ENCODE measurements around the gene ARVCF.
A peak's percentile ranks its signal among the peaks of the same experiment; 100 is the strongest.

Gene ARVCF

DNA sequence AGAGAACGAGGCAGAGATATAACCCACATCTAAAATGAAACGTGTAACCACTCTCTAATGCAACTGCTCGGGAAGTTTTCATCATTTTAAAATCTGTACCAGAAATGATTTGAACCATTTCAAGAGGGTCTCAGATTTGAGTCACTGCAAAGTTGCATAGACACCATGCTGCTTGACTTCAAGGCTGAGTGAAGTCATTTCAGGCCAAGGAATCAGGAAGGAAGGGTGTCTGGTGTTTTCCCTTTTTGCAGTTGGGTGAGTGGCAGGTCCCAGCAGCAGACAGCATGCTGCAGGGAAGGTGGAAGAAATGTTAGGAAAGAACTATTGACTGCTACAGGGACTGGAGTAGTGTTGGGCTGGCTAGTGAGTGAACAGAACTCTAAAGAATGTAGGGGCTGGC is 20.8 kb upstream of the ARVCF start:
- H3K36me3 ChIP-seq (ENCODE audit: control insufficient read depth, low read length): peaks cover 29% of the 10 kb centered on the region
- H3K9me3 ChIP-seq (ENCODE audit: control insufficient read depth, insufficient read depth, low read length): peaks cover 8% of the 10 kb centered on the region; the same call in 1 of the 2 replicates
- TF ChIP-seq EZH2phosphoT487 (IDR thresholded peaks at IDR 0.05; ENCODE audit: borderline replicate concordance, low read length): no peak
- TF ChIP-seq, protein P1, sequence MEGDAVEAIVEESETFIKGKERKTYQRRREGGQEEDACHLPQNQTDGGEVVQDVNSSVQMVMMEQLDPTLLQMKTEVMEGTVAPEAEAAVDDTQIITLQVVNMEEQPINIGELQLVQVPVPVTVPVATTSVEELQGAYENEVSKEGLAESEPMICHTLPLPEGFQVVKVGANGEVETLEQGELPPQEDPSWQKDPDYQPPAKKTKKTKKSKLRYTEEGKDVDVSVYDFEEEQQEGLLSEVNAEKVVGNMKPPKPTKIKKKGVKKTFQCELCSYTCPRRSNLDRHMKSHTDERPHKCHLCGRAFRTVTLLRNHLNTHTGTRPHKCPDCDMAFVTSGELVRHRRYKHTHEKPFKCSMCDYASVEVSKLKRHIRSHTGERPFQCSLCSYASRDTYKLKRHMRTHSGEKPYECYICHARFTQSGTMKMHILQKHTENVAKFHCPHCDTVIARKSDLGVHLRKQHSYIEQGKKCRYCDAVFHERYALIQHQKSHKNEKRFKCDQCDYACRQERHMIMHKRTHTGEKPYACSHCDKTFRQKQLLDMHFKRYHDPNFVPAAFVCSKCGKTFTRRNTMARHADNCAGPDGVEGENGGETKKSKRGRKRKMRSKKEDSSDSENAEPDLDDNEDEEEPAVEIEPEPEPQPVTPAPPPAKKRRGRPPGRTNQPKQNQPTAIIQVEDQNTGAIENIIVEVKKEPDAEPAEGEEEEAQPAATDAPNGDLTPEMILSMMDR (IDR thresholded peaks at IDR 0.05; ENCODE audit: low read depth, low read length, poor library complexity, severe bottlenecking): no peak
- H3K27me3 ChIP-seq (ENCODE audit: control insufficient read depth, low read length): no peaks in the 10 kb centered on the region
- H3K27ac ChIP-seq (ENCODE audit: low read depth, low read length): 0 out of 2 replicates have a peak overlapping the region, but pooled peaks have one; percentile 9
- H3K4me2 ChIP-seq (ENCODE audit: low read length): peak overlapping the region; percentile 38
- no peaks in the 10 kb centered on the region for H3K9me2 ChIP-seq (replicated peaks; ENCODE audit: control insufficient read depth, low read length)
- no peaks in the 10 kb centered on the region for H4K20me1 ChIP-seq (ENCODE audit: control insufficient read depth, insufficient read depth, low read depth, low read length)
- peaks cover 8% of the 10 kb centered on the region; the same call in 1 of the 2 replicates for H3F3A ChIP-seq (ENCODE audit: control insufficient read depth, insufficient read depth)
- H3K79me2 ChIP-seq (ENCODE audit: control insufficient read depth, low read length): peaks cover 31% of the 10 kb centered on the region
- no peak overlapping the region for H3K4me3 ChIP-seq (ENCODE audit: low read length)
- H3K4me1 ChIP-seq (ENCODE audit: control insufficient read depth, low read length): peaks cover 60% of the 10 kb centered on the region

DNA sequence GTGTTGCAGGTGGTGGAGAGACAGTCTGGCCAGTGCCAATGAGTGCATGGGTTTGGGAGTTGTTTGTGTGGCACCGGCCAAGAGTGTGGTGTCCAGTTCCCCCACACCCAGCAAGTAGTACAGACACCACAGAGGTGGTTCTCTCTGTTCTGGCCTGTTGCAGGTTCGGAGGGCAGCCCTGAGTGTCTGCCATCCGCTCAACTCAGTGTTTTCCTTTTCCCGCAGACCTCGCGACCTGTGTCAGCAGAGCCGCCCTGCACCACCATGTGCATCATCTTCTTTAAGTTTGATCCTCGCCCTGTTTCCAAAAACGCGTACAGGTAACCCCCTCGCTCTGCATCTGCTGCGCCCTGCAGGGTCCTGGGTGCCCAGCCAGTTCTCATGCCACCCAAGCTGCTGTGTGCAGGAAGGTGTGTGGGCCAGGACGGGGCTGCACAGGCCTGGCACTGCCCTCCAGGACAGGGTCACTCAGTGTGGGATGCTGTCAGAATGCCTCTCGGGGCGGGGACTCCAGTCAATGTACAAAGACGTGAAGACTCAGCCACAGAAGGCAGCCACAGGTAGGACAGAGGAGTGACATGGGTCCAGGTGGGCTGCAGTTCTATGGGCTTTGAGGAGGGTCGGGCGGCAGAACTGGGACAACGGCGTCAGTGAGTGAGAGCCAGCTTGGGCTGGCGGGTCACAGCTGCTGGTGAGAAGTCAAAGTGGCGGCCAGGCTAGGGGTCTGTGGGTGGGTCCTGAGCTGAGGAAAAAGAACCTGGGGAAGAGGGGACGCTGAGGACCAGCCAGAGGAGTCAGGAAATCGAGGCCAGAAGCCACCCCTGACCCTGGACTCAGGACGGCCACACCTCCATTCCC is 20.1 kb upstream of the ARVCF start:
- Histone ChIP-seq H3K4me1 (ENCODE audit: control insufficient read depth, low read length) (peaks cover 67% of the 10 kb centered on the region), H3K9me3 (ENCODE audit: control insufficient read depth, insufficient read depth, low read length) (peaks cover 8% of the 10 kb centered on the region; the same call in 1 of the 2 replicates), H3K4me2 (ENCODE audit: low read length) (peak overlapping the region; percentile 65), H3K27me3 (ENCODE audit: control insufficient read depth, low read length) (no peaks in the 10 kb centered on the region), H4K20me1 (ENCODE audit: control insufficient read depth, insufficient read depth, low read depth, low read length) (no peaks in the 10 kb centered on the region), H3K27ac (ENCODE audit: low read depth, low read length) (peak overlapping the region; percentile 92; the same call in 1 of the 2 replicates), H3K36me3 (ENCODE audit: control insufficient read depth, low read length) (peaks cover 30% of the 10 kb centered on the region), H3F3A (ENCODE audit: control insufficient read depth, insufficient read depth) (peaks cover 8% of the 10 kb centered on the region; the same call in 1 of the 2 replicates), H3K79me2 (ENCODE audit: control insufficient read depth, low read length) (peaks cover 37% of the 10 kb centered on the region), H3K4me3 (ENCODE audit: low read length) (peak overlapping the region; percentile 48), H3K9me2 (replicated peaks; ENCODE audit: control insufficient read depth, low read length) (no peaks in the 10 kb centered on the region)
- TF ChIP-seq, protein P1 (IDR thresholded peaks at IDR 0.05; ENCODE audit: low read depth, low read length, poor library complexity, severe bottlenecking): no peak
- no peak for TF ChIP-seq EZH2phosphoT487 (IDR thresholded peaks at IDR 0.05; ENCODE audit: borderline replicate concordance, low read length)

DNA sequence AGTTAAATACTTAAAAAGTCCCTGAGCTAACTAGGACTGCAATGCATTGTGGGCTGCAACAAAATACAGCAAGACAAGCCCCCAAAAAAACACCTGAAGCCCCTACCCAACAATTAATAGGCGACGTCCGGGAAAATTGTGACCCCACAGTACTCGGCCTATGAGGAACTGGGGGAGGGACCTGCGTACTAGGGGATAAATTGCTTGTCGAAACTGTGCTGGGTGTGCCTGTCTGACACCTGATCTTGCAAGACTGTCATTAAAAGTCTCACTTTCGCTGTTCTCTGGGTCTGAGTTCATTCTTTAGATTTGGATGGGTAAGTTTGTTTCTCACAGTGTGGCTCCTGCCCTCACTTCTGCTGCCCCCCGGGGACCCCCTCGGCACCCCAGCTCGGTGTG is 19.5 kb upstream of the ARVCF start:
- H3K27ac ChIP-seq (ENCODE audit: low read depth, low read length): peak overlapping the region; percentile 92
- peaks cover 30% of the 10 kb centered on the region for H3K36me3 ChIP-seq (ENCODE audit: control insufficient read depth, low read length)
- H3K4me2 ChIP-seq (ENCODE audit: low read length): peak overlapping the region; percentile 65
- H3K79me2 ChIP-seq (ENCODE audit: control insufficient read depth, low read length): peaks cover 43% of the 10 kb centered on the region
- no peaks in the 10 kb centered on the region for H4K20me1 ChIP-seq (ENCODE audit: control insufficient read depth, insufficient read depth, low read depth, low read length)
- H3K4me1 ChIP-seq (ENCODE audit: control insufficient read depth, low read length): peaks cover 73% of the 10 kb centered on the region
- no peaks in the 10 kb centered on the region for H3K27me3 ChIP-seq (ENCODE audit: control insufficient read depth, low read length)
- H3K9me3 ChIP-seq (ENCODE audit: control insufficient read depth, insufficient read depth, low read length): peaks cover 8% of the 10 kb centered on the region; the same call in 1 of the 2 replicates
- H3K9me2 ChIP-seq (replicated peaks; ENCODE audit: control insufficient read depth, low read length): no peaks in the 10 kb centered on the region
- TF ChIP-seq, protein P1 (IDR thresholded peaks at IDR 0.05; ENCODE audit: low read depth, low read length, poor library complexity, severe bottlenecking): no peak
- TF ChIP-seq EZH2phosphoT487 (IDR thresholded peaks at IDR 0.05; ENCODE audit: borderline replicate concordance, low read length): no peak
- peak overlapping the region; percentile 48 for H3K4me3 ChIP-seq (ENCODE audit: low read length)
- H3F3A ChIP-seq (ENCODE audit: control insufficient read depth, insufficient read depth): peaks cover 8% of the 10 kb centered on the region; the same call in 1 of the 2 replicates
